SJSA1 (cell line): Measurements from ENCODE around the gene RNF4. TPM values are rescaled to one million over a fixed set of nuclear protein-coding genes. Genes with fewer than 3 reads are reported as not detected.

ENCODE experiments used
- DNase-seq, 2 experiments: peaks; one replicate each; pipeline ENCODE4 v3.0.0-alpha.2; 2015 to 2020; ENCODE audit warnings: low spot score in 2 of 2, low read depth in 1 of 2
- H3K27ac ChIP-seq: fragments of 250-450 bp; sonication (Bioruptor Pico); 2 replicates; pipeline ENCODE4 v1.5.1; 2020; ENCODE audit warnings: mild to moderate bottlenecking, moderate library complexity
- H3K27me3 ChIP-seq: fragments of 250-450 bp; sonication (Bioruptor Pico); replicated peaks from 2 replicates; pipeline ENCODE4 v1.5.1; 2020; ENCODE audit warnings: mild to moderate bottlenecking, moderate library complexity
- H3K36me3 ChIP-seq: fragments of 250-450 bp; sonication (Bioruptor Pico); 2 replicates; pipeline ENCODE4 v1.5.1; 2020; ENCODE audit warnings: mild to moderate bottlenecking
- H3K4me1 ChIP-seq: fragments of 250-450 bp; sonication (Bioruptor Pico); replicated peaks from 2 replicates; pipeline ENCODE4 v1.6.1; 2021; ENCODE audit warnings: mild to moderate bottlenecking
- H3K4me3 ChIP-seq: fragments of 250-450 bp; sonication (Bioruptor Pico); 2 replicates; pipeline ENCODE4 v1.5.1; 2020; ENCODE audit warnings: mild to moderate bottlenecking
- H3K9me3 ChIP-seq: fragments of 250-450 bp; sonication (Bioruptor Pico); replicated peaks from 2 replicates; pipeline ENCODE4 v1.5.1; 2020; ENCODE audit warnings: mild to moderate bottlenecking
- total RNA-seq: library from RNA; depleted of rRNA; stranded (reverse); fragments of >200 nt; shearing (Covaris generic); gene quantifications from 2 replicates; pipeline ENCODE4 v1.2.3, GENCODE V29; 2014

RNF4 gene
- total RNA-seq, 1 experiment from 2014 or later: 34.1 TPM

GRCh38 chr4:2482192-2482591 lies 13.3 kb downstream of the RNF4 start:
- no peak overlapping the region for H3K4me3 ChIP-seq
- no peak for DNase-seq
- no peak overlapping the region for H3K27ac ChIP-seq
- H3K4me1 ChIP-seq: no peaks in the 10 kb centered on the region
- H3K36me3 ChIP-seq: 0 out of 2 replicates have a peak, but pooled peaks cover 2% of the 10 kb centered on the region
- H3K27me3 ChIP-seq: no peaks in the 10 kb centered on the region
- H3K9me3 ChIP-seq: no peaks in the 10 kb centered on the region

DNA sequence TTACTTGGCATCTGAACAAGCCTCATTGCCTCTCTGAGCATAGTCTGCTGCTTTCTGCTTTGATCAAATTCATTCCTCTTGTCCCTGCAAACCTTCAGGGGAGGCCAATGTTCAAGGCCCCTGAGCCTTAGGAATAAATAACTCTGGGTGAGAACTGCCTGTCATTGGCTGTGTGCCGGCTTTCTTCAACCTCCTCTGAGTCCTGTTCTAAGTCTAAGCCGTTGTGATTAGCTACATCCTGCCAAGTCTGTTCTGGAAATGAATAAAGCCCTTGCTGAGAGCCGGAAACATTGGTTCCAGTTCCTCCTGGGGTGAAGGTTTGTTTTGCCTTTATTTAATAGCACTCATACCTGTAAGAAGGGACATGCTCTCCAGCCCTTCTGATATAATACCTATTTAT lies 13.8 kb downstream of the RNF4 start:
- no peak overlapping the region for H3K4me3 ChIP-seq
- 0 out of 2 replicates have a peak, but pooled peaks cover 2% of the 10 kb centered on the region for H3K36me3 ChIP-seq
- H3K9me3 ChIP-seq: no peaks in the 10 kb centered on the region
- H3K27ac ChIP-seq: no peak overlapping the region
- no peaks in the 10 kb centered on the region for H3K27me3 ChIP-seq
- DNase-seq: no peak
- no peaks in the 10 kb centered on the region for H3K4me1 ChIP-seq

- Histone ChIP-seq H3K4me3 (no peak overlapping the region), H3K27me3 (no peaks in the 10 kb centered on the region), H3K4me1 (no peaks in the 10 kb centered on the region), H3K36me3 (0 out of 2 replicates have a peak, but pooled peaks cover 2% of the 10 kb centered on the region), H3K27ac (no peak overlapping the region), H3K9me3 (no peaks in the 10 kb centered on the region)
- DNase-seq: no peak
Observed at GRCh38 chr4:2483237-2483636, 14.3 kb downstream of the RNF4 start.

- no peak overlapping the region for H3K4me3 ChIP-seq
- DNase-seq: no peak
Observed at GRCh38 chr4:2484185-2484584, 15.3 kb downstream of the RNF4 start.

DNA sequence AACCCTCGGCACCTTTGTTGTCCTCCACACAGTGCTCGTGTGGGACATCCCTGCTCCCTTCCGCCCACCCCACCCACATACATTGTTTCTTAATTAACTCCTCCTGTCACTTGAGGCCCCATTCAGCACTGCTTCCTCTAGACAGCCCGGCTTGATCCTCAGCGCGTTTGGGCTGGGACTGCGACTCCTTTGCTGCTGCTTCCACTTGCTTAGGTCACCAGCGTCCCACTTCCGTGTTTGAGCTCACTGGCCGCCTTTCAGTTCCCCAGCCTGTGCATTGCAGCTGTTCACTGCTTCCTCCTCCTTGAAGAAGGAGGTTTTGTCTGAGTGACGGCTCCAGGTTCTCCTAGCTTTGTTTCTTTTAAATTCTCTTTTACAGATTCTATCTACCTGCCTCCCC lies 16.1 kb downstream of the RNF4 start:
- Histone ChIP-seq H3K4me3 (no peak overlapping the region), H3K4me1 (no peaks in the 10 kb centered on the region), H3K27me3 (no peaks in the 10 kb centered on the region), H3K9me3 (no peaks in the 10 kb centered on the region), H3K27ac (no peak overlapping the region), H3K36me3 (peaks cover 2% of the 10 kb centered on the region; the same call in 1 of the 2 replicates)
- no peak for DNase-seq

More at GRCh38 chr4:2484185-2484584, 15.3 kb downstream of the RNF4 start:
- H3K27ac ChIP-seq: no peak overlapping the region
- H3K4me1 ChIP-seq: no peaks in the 10 kb centered on the region
- H3K27me3 ChIP-seq: no peaks in the 10 kb centered on the region
- H3K9me3 ChIP-seq: no peaks in the 10 kb centered on the region
- H3K36me3 ChIP-seq: 0 out of 2 replicates have a peak, but pooled peaks cover 2% of the 10 kb centered on the region

GRCh38 chr4:2485956-2486355 lies 17.1 kb downstream of the RNF4 start:
- H3K4me1 ChIP-seq: no peaks in the 10 kb centered on the region
- DNase-seq: no peak
- no peak overlapping the region for H3K27ac ChIP-seq
- H3K27me3 ChIP-seq: no peaks in the 10 kb centered on the region
- H3K4me3 ChIP-seq: no peak overlapping the region
- no peaks in the 10 kb centered on the region for H3K9me3 ChIP-seq
- peaks cover 12% of the 10 kb centered on the region for H3K36me3 ChIP-seq

- Histone ChIP-seq H3K36me3 (peaks cover 13% of the 10 kb centered on the region), H3K9me3 (no peaks in the 10 kb centered on the region), H3K4me1 (no peaks in the 10 kb centered on the region), H3K4me3 (no peak overlapping the region), H3K27ac (no peak overlapping the region), H3K27me3 (no peaks in the 10 kb centered on the region)
- no peak for DNase-seq
Observed at GRCh38 chr4:2486981-2487380, 18.1 kb downstream of the RNF4 start.

- DNase-seq: no peak
- H3K9me3 ChIP-seq: no peaks in the 10 kb centered on the region
- H3K27me3 ChIP-seq: no peaks in the 10 kb centered on the region
- no peak overlapping the region for H3K27ac ChIP-seq
- no peaks in the 10 kb centered on the region for H3K4me1 ChIP-seq
- peaks cover 18% of the 10 kb centered on the region for H3K36me3 ChIP-seq
- H3K4me3 ChIP-seq: no peak overlapping the region
Observed at GRCh38 chr4:2487632-2488031, 18.7 kb downstream of the RNF4 start.

GRCh38 chr4:2489081-2489805 lies 20.3 kb downstream of the RNF4 start:
- Histone ChIP-seq H3K27me3 (no peaks in the 10 kb centered on the region), H3K36me3 (peaks cover 23% of the 10 kb centered on the region), H3K9me3 (no peaks in the 10 kb centered on the region), H3K27ac (no peak overlapping the region), H3K4me1 (no peaks in the 10 kb centered on the region), H3K4me3 (no peak overlapping the region)
- no peak for DNase-seq

DNA sequence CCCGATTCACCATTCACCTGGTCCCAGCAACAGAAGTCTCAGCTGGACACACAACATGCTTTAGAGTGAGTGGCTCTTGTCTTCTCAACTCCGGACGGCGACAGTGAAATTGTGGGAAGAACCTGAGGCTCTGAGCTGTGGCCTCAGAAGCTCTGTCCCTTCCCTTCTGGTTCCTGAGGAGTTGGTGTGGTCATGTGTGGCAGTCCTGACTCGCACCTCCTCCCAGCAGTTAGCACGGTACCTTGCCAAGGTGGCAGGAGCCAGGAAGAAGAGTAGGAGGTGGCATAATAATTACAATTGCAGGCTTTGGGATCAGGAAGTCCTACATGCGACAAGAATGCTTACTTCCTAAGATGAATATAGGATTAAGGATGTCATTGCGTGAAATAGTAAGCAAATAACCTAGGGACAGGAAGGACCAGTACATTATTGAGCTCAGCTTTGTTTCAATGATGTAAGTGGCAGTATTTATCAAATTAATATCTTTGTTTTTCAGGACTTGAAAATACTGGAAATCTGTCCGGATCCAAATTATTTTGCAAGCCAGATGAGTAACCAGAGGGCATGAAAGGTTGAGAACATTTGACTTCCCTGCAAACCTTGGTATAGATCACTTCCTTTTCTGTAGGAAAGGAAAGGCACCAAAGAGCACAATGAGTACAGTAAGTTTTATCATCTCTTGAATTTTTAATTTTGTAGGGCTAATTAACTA lies 21.1 kb downstream of the RNF4 start:
- DNase-seq: no peak
- Histone ChIP-seq H3K9me3 (no peaks in the 10 kb centered on the region), H3K4me3 (no peak overlapping the region), H3K27me3 (no peaks in the 10 kb centered on the region), H3K27ac (no peak overlapping the region), H3K36me3 (peaks cover 23% of the 10 kb centered on the region), H3K4me1 (no peaks in the 10 kb centered on the region)

GRCh38 chr4:2492970-2493369 lies 24.1 kb downstream of the RNF4 start:
- Histone ChIP-seq H3K9me3 (no peaks in the 10 kb centered on the region), H3K27me3 (no peaks in the 10 kb centered on the region), H3K27ac (no peak overlapping the region), H3K36me3 (peaks cover 31% of the 10 kb centered on the region), H3K4me3 (no peak overlapping the region), H3K4me1 (no peaks in the 10 kb centered on the region)
- no peak for DNase-seq

DNA sequence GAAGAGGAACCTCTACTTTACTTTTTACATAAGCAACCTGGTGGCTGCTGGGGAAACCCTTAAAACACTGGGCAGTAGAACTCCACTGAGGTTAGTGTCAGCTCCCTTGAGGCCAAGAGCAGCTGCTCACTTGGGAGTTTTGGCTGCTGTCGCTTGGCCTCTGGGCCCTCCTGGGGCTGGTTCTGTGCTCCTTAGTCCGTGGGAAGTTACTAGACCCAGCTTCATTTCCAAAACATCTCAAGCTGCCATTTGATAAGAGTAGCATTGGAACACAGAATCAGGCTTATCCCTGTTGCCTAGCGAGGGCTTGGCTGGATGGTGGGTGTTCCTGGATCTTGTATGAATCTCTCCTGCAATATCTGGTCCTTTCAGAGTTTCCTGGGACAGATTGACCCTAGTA lies 26.1 kb downstream of the RNF4 start:
- no peak overlapping the region for H3K4me3 ChIP-seq
- peaks cover 35% of the 10 kb centered on the region for H3K36me3 ChIP-seq
- H3K4me1 ChIP-seq: no peaks in the 10 kb centered on the region
- no peaks in the 10 kb centered on the region for H3K27me3 ChIP-seq
- DNase-seq: no peak
- H3K9me3 ChIP-seq: no peaks in the 10 kb centered on the region
- no peak overlapping the region for H3K27ac ChIP-seq

- H3K4me3 ChIP-seq: no peak overlapping the region
- H3K27me3 ChIP-seq: no peaks in the 10 kb centered on the region
- DNase-seq: no peak
- H3K27ac ChIP-seq: no peak overlapping the region
- no peaks in the 10 kb centered on the region for H3K9me3 ChIP-seq
- H3K4me1 ChIP-seq: no peaks in the 10 kb centered on the region
- peaks cover 39% of the 10 kb centered on the region for H3K36me3 ChIP-seq
Observed at GRCh38 chr4:2497324-2497723, 28.4 kb downstream of the RNF4 start.

DNA sequence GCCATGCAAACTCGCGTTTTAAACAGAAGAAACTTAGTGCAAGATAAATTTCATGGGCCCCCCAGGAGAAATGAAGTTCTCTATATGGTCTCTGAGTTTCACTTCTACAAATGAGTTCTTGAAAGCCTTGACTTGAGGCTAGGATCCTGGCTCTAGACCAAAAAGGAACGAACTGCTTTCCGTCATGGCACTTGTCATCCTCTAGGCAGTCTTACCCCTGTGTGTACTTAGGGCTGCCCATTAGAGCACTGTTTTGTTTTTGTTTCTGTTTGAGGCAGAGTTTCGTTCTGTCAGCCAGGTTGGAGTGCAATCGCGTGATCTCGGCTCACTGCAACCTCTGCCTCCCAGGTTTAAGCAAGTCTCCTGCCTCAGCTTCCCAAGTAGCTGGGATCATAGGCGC lies 29.0 kb downstream of the RNF4 start:
- Histone ChIP-seq H3K27me3 (no peaks in the 10 kb centered on the region), H3K9me3 (no peaks in the 10 kb centered on the region)
- no peak for DNase-seq

More for the DNA sequence above, 29.0 kb downstream of the RNF4 start:
- H3K36me3 ChIP-seq: peaks cover 34% of the 10 kb centered on the region
- H3K4me1 ChIP-seq: no peaks in the 10 kb centered on the region
- H3K27ac ChIP-seq: no peak overlapping the region
- H3K4me3 ChIP-seq: no peak overlapping the region
